HG03460 (cell line): ENCODE results near the gene PDE4C.

Source experiments
- ATAC-seq: cut with Tn5 transposase; IDR thresholded peaks from one replicate; pipeline ENCODE4 v1.9.1; 2021; ENCODE audit not compliant: unreplicated experiment

PDE4C gene

GRCh38 chr19:18202778-18203407, 23.3 kb downstream of the PDE4C start:
- ATAC-seq = no peak

DNA sequence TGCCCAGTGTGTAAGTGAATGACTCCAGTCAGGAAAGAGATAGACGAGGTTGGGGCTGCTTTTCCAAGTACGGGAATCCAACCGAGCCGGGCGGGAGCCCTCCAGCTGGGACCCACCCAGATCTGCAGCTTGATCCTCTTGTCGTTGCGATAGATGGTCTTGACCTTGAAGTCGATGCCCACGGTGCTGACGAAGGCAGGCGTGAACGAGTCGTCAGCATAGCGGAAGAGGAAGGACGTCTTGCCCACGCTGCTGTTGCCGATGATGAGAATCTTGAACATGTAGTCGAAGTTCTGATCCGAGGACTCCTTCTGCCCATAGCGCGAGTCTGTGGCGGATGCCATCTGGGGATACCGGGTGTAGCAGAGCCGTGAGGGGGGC, 23.9 kb downstream of the PDE4C start:
- no peak for ATAC-seq

DNA sequence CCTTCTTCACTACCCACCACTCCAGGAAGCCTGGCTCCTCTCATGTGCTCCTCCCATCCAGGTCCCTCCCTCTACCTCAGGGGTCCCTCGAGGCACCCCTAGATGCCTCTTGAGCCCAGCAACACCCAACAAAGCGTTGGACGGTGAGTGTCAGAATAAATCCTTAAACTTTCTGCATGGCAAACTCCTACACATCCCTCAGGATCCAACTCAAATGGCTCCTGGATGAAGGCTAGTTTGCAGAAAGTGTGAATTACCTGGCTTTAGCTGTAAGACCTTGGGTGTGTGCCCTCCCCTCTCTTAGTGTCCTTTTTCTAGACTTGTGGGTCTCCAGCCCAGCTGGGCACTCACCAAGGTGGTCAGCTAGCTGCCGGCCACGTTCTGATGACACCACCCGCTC, 27.9 kb downstream of the PDE4C start:
- no peak for ATAC-seq

GRCh38 chr19:18197941-18198340, 28.3 kb downstream of the PDE4C start:
- ATAC-seq = no peak

DNA sequence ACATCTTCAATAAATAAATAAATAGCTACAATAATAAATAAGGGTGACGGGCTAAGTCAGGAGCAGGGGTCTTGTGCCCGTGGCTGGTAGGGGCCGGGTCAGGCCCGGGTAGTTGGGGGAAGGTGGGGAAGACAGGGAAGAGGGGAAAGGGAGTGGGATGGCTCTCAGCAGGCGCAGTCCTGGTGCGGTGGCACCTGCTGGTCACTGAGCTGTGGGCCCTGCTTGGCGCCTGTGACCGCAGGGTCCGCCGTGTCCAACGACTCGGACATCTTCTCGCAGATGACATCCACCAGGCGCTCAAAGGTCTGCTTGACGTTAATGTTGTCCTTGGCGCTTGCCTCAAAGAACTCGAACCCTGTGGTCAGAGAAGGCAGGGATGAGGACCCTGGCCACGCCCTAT, 28.9 kb downstream of the PDE4C start:
- ATAC-seq = no peak

DNA sequence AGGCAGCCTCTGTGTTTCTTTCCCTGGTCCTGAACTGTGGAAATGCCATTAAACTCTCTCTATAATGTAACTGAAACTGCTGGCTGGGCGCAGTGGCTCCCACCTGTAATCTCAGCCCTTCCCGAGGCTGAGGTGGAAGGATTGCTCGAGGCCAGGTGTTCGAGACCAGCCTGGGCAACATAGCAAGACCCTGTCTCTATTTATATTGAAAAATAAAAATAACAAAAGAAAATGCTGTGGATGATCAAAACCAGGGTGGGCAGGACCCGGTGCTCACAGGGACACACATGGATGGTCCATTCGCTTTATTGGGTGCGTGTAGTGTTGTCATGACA, 29.8 kb downstream of the PDE4C start:
- no peak for ATAC-seq

DNA sequence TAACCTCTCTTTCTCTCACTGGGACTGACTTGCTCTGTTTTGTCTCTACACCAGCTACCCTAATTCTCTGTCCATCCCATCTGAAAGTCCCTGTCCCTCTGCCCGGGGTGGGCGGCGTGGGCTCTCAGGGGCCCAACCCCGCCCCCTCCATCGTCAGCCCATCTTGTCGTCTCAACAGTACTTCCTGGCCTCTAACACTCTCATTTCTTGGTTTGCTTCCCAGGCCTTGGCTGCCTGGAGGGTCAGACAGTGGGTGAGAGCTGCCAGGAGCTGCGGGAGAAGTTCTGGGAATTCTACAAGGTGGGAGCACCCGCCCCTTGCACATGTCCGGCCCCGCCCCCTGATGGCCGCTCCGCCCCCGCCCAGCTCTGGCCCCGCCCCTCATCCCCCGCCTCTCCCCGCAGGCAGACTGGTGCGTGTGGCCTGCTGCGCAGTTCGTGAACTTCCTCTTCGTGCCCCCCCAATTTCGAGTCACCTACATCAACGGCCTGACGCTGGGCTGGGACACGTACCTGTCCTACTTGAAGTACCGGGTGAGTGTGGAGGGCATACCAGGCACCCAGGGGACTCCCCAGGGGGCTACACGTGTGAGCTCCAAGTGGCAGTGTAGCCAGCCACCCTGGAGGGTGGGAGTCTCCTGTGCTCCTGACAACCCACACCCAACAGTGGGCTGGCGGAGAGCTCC, 31.5 kb downstream of the PDE4C start:
- ATAC-seq = no peak

GRCh38 chr19:18194181-18194530, 32.1 kb downstream of the PDE4C start:
- no peak for ATAC-seq

GRCh38 chr19:18193388-18194180, 32.7 kb downstream of the PDE4C start:
- peak; percentile 1 for ATAC-seq

DNA sequence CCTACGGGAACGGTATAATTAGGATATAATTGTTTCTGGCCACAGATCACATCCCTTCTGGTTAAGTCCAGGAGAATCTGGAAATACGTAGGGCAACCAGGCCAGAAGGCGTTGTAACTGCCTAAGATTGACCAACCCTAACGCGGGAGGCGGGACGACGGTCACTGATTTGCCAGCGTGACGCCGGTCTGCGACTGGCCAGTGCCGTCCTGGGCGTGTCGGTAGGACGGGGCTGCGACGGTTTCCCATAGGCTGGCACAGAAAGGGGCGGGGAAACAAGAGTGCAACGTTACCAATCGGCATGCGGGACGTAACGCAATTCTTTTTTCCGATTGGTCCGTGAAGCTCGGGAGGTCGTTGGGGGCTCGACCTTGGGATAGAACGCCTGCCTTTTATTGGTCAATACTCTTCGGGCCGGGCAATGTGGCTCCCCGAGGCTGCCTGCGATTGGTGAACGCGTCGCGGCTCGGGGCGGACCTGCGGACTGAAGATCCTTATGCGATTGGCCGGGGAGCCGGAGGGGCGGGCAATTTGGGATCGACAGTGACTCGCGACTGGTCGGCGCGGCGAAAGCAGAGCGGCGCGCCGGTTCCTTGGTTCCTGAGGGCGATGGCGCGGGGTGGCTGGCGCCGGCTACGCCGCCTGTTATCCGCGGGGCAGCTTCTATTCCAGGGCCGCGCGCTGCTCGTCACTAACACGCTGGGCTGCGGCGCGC, 33.4 kb downstream of the PDE4C start, which contains the start of gene MPV17L2:
TSS of gene MPV17L2 (plus strand) at position 546 of the 715 bp plus-strand sequence. CDS start at position 610, 64 bp downstream.
- peak; percentile 80 for ATAC-seq

GRCh38 chr19:18191640-18192062, 34.6 kb downstream of the PDE4C start:
- no peak for ATAC-seq

- ATAC-seq = no peak
These were observed 36.0 kb downstream of the PDE4C start for GRCh38 chr19:18190278-18190677.

DNA sequence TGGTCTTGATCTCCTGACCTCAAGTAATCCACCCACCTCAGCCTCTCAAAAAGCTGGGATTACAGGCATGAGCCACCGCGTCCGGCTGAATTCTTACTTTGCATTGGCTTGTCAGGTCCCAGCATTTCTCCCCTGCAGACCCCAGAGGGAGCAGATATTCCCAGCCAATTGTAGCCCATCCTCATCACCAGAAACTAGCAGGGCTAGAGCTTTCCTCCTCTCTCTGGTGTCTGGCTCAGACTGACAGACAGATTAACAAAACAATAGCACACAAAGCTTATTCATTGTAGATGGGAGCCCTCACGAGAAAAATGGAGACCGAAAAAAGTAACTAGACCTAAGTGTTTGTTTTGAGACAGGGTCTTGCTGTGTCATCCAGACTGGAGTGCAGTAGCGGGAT, 40.7 kb downstream of the PDE4C start:
- no peak for ATAC-seq

GRCh38 chr19:18183529-18183928, 42.7 kb downstream of the PDE4C start:
- ATAC-seq = no peak

- ATAC-seq = no peak
These were observed 46.3 kb downstream of the PDE4C start for GRCh38 chr19:18179957-18180356.

- no peak for ATAC-seq
These were observed 49.6 kb downstream of the PDE4C start for GRCh38 chr19:18176367-18177310.

- ATAC-seq = no peak
These were observed 51.3 kb downstream of the PDE4C start for GRCh38 chr19:18174983-18175382.
